Fibroblast of skin of right quadriceps (primary cell): ENCODE measurements around the gene TROAP.
"Not testable (repeated sequence)": the region's sequence is repeated elsewhere in the genome, so short reads cannot be mapped to it uniquely, and the experiment has no call there.

Source experiments
- DNase-seq: peaks from one replicate; pipeline ENCODE4 v3.0.0-alpha.2; 2013

Gene TROAP

GRCh38 chr12:49322708-49323523 is at the start of gene TROAP:
Gene TROAP, plus strand, starts transcription at chr12:49323255. Its CDS starts 354 bp downstream, at chr12:49323609.
- DNase-seq = peak; percentile 99

GRCh38 chr12:49273726-49274395 is 49.2 kb upstream of the TROAP start:
- DNase-seq = no peak

- DNase-seq = no peak
Observed at GRCh38 chr12:49274396-49275069, 48.5 kb upstream of the TROAP start.

GRCh38 chr12:49276304-49277290 is 46.5 kb upstream of the TROAP start:
- DNase-seq = no peak

GRCh38 chr12:49277466-49277865 is 45.6 kb upstream of the TROAP start:
- no peak for DNase-seq

GRCh38 chr12:49279706-49280159 is 43.3 kb upstream of the TROAP start:
- no peak for DNase-seq

GRCh38 chr12:49280545-49280944 is 42.5 kb upstream of the TROAP start:
- DNase-seq = not testable (repeated sequence)

GRCh38 chr12:49282302-49282701 is 40.8 kb upstream of the TROAP start:
- no peak for DNase-seq

GRCh38 chr12:49282740-49283375 is 40.2 kb upstream of the TROAP start:
- not testable (repeated sequence) for DNase-seq

GRCh38 chr12:49283541-49284429 is 39.3 kb upstream of the TROAP start:
- DNase-seq = no peak

- DNase-seq = no peak
Observed at GRCh38 chr12:49284672-49285071, 38.4 kb upstream of the TROAP start.

- DNase-seq = no peak
Observed at GRCh38 chr12:49287876-49288275, 35.2 kb upstream of the TROAP start.

- DNase-seq = peak; percentile 45
Observed at GRCh38 chr12:49288412-49288853, 34.6 kb upstream of the TROAP start.

GRCh38 chr12:49288922-49289555 is 34.0 kb upstream of the TROAP start:
- no peak for DNase-seq

- DNase-seq = no peak
Observed at GRCh38 chr12:49292729-49293055, 30.4 kb upstream of the TROAP start.

GRCh38 chr12:49293056-49293956 is 29.7 kb upstream of the TROAP start:
- DNase-seq = no peak

- no peak for DNase-seq
Observed at GRCh38 chr12:49294086-49294803, 28.8 kb upstream of the TROAP start.

- no peak for DNase-seq
Observed at GRCh38 chr12:49294804-49295081, 28.3 kb upstream of the TROAP start.
